DOHH2 (cell line): Measurements from ENCODE around the gene KRTAP22-1.

ENCODE experiments used
- H3F3A ChIP-seq: fragments of 200-600 bp; sonication (generic), shearing (Covaris generic); 2 replicates; pipeline ENCODE4 v1.6.0; 2016; ENCODE audit warnings: antibody characterized with exemption, mild to moderate bottlenecking; ENCODE audit not compliant: control insufficient read depth, insufficient read depth
- H3K27ac ChIP-seq: fragments of 200-600 bp; sonication (generic); 2 replicates; pipeline ENCODE4 v1.5.1; 2014; ENCODE audit warnings: low read depth, mild to moderate bottlenecking, low read length, moderate library complexity
- H3K27me3 ChIP-seq: fragments of 200-600 bp; sonication (generic); 2 replicates; pipeline ENCODE4 v1.6.1; 2014; ENCODE audit warnings: mild to moderate bottlenecking, low read length, mixed read lengths; ENCODE audit not compliant: control insufficient read depth
- H3K36me3 ChIP-seq: fragments of 200-600 bp; sonication (generic); 2 replicates; pipeline ENCODE4 v1.6.1; 2014; ENCODE audit warnings: mild to moderate bottlenecking, low read length, moderate library complexity, mixed read lengths; ENCODE audit not compliant: control insufficient read depth
- H3K4me1 ChIP-seq: fragments of 200-600 bp; sonication (generic); 2 replicates; pipeline ENCODE4 v1.6.1; 2014; ENCODE audit warnings: mild to moderate bottlenecking, low read length, mixed read lengths; ENCODE audit not compliant: control insufficient read depth
- H3K4me2 ChIP-seq: fragments of 200-600 bp; sonication (generic); 2 replicates; pipeline ENCODE4 v1.6.0; 2014; ENCODE audit warnings: mild to moderate bottlenecking, low read length, moderate library complexity
- H3K4me3 ChIP-seq: fragments of 200-600 bp; sonication (generic); 2 replicates; pipeline ENCODE4 v1.5.1; 2014; ENCODE audit warnings: mild to moderate bottlenecking, low read length, mixed read lengths
- H3K79me2 ChIP-seq: fragments of 200-600 bp; sonication (generic); 2 replicates; pipeline ENCODE4 v1.6.1; 2014; ENCODE audit warnings: mild to moderate bottlenecking, low read length, mixed read lengths; ENCODE audit not compliant: control insufficient read depth
- H3K9me2 ChIP-seq: fragments of 200-600 bp; sonication (generic); replicated peaks from 2 replicates; pipeline ENCODE4 v1.6.1; 2014; ENCODE audit warnings: mild to moderate bottlenecking, low read length, mixed read lengths; ENCODE audit not compliant: control insufficient read depth
- H3K9me3 ChIP-seq: fragments of 200-600 bp; sonication (generic); 2 replicates; pipeline ENCODE4 v1.6.1; 2014; ENCODE audit warnings: antibody characterized with exemption, low read length, mixed read lengths; ENCODE audit not compliant: control insufficient read depth, insufficient read depth
- H4K20me1 ChIP-seq: fragments of 200-600 bp; sonication (generic); 2 replicates; pipeline ENCODE4 v1.6.0; 2014; ENCODE audit warnings: low read depth, mild to moderate bottlenecking, antibody characterized with exemption, low read length, moderate library complexity; ENCODE audit not compliant: control insufficient read depth, insufficient read depth
- CTCF ChIP-seq: fragments of 200-600 bp; sonication (generic); IDR thresholded peaks from one replicate; pipeline ENCODE4 v1.5.1; 2014; ENCODE audit warnings: antibody characterized with exemption, mild to moderate bottlenecking, low read depth, low read length; ENCODE audit not compliant: poor library complexity, severe bottlenecking
- EZH2phosphoT487 ChIP-seq: fragments of 200-600 bp; sonication (generic); IDR thresholded peaks from 2 replicates; pipeline ENCODE4 v1.6.1; 2017; ENCODE audit warnings: borderline replicate concordance, mild to moderate bottlenecking, antibody characterized with exemption, low read length, moderate library complexity, mixed read lengths

The KRTAP22-1 gene

GRCh38 chr21:30598802-30599201 is 2.1 kb upstream of the KRTAP22-1 start, which contains the start of gene KRTAP6-2:
KRTAP6-2 (minus strand) TSS chr21:30598902; CDS start chr21:30598874, 28 bp downstream.
- Histone ChIP-seq H3K4me2 (no peak within 1 kb of the TSS), H3K27me3 (no peaks in the 10 kb centered on the region), H3K79me2 (no peaks in the 10 kb centered on the region), H3K9me3 (no peaks in the 10 kb centered on the region), H3K9me2 (no peaks in the 10 kb centered on the region), H3K4me3 (no peak within 1 kb of the TSS), H3K4me1 (no peaks in the 10 kb centered on the region), H3K27ac (no peak within 1 kb of the TSS), H3K36me3 (no peaks in the 10 kb centered on the region), H4K20me1 (no peaks in the 10 kb centered on the region), H3F3A (no peaks in the 10 kb centered on the region)
- TF ChIP-seq CTCF (no peak), EZH2phosphoT487 (no peak)

- no peaks in the 10 kb centered on the region for H3K4me1 ChIP-seq
- H3F3A ChIP-seq, result no peaks in the 10 kb centered on the region
- H4K20me1 ChIP-seq, result no peaks in the 10 kb centered on the region
- H3K27ac ChIP-seq, result no peak overlapping the region
- TF ChIP-seq CTCF (no peak), EZH2phosphoT487 (no peak)
- no peaks in the 10 kb centered on the region for H3K79me2 ChIP-seq
- H3K4me2 ChIP-seq, result no peak overlapping the region
- H3K9me2 ChIP-seq, result no peaks in the 10 kb centered on the region
- no peak overlapping the region for H3K4me3 ChIP-seq
- no peaks in the 10 kb centered on the region for H3K9me3 ChIP-seq
- no peaks in the 10 kb centered on the region for H3K27me3 ChIP-seq
- H3K36me3 ChIP-seq, result no peaks in the 10 kb centered on the region
These were observed 5.1 kb downstream of the KRTAP22-1 start for GRCh38 chr21:30605968-30606367.

- no peaks in the 10 kb centered on the region for H3K36me3 ChIP-seq
- no peaks in the 10 kb centered on the region for H3K27me3 ChIP-seq
- H3F3A ChIP-seq, result no peaks in the 10 kb centered on the region
- TF ChIP-seq CTCF (no peak), EZH2phosphoT487 (no peak)
- H3K4me1 ChIP-seq, result no peaks in the 10 kb centered on the region
- no peak overlapping the region for H3K4me2 ChIP-seq
- no peak overlapping the region for H3K27ac ChIP-seq
- H4K20me1 ChIP-seq, result no peaks in the 10 kb centered on the region
- no peak overlapping the region for H3K4me3 ChIP-seq
- no peaks in the 10 kb centered on the region for H3K79me2 ChIP-seq
- H3K9me2 ChIP-seq, result no peaks in the 10 kb centered on the region
- peaks cover 6% of the 10 kb centered on the region; the same call in 1 of the 2 replicates for H3K9me3 ChIP-seq
These were observed 11.2 kb downstream of the KRTAP22-1 start for GRCh38 chr21:30612132-30612531.

- Histone ChIP-seq H3K9me3 (peaks cover 6% of the 10 kb centered on the region; the same call in 1 of the 2 replicates), H3K9me2 (no peaks in the 10 kb centered on the region), H3K27me3 (no peaks in the 10 kb centered on the region), H3K27ac (no peak within 1 kb of the TSS), H4K20me1 (no peaks in the 10 kb centered on the region), H3K36me3 (no peaks in the 10 kb centered on the region), H3K4me1 (no peaks in the 10 kb centered on the region), H3F3A (no peaks in the 10 kb centered on the region), H3K79me2 (no peaks in the 10 kb centered on the region), H3K4me2 (no peak within 1 kb of the TSS), H3K4me3 (no peak within 1 kb of the TSS)
- no peak for TF ChIP-seq EZH2phosphoT487
- no peak for TF ChIP-seq CTCF
These were observed 12.9 kb downstream of the KRTAP22-1 start, which contains the start of gene KRTAP6-1 for GRCh38 chr21:30613836-30614235. KRTAP6-1 (minus strand) TSS chr21:30613930; CDS start chr21:30613904, 26 bp downstream.
